Endothelial cell (in vitro differentiated cells): ENCODE measurements around the gene MOV10L1. TPM values are rescaled to one million over a fixed set of nuclear protein-coding genes. Genes with fewer than 3 reads are reported as not detected.

Source experiments
- DNase-seq: peaks from one replicate; pipeline ENCODE4 v3.0.0; 2021; ENCODE audit warnings: low spot score
- H3K27ac Mint-ChIP-seq: one replicate; pipeline ENCODE4 v1.8.0; 2021; ENCODE audit warnings: mixed read lengths, inconsistent platforms; ENCODE audit not compliant: unreplicated experiment
- H3K27me3 Mint-ChIP-seq: one replicate; pipeline ENCODE4 v1.8.0; 2021; ENCODE audit warnings: mild to moderate bottlenecking, moderate library complexity, mixed read lengths, inconsistent platforms; ENCODE audit not compliant: unreplicated experiment
- H3K36me3 Mint-ChIP-seq: one replicate; pipeline ENCODE4 v1.8.0; 2021; ENCODE audit warnings: mild to moderate bottlenecking, low read depth, mixed read lengths, inconsistent platforms; ENCODE audit not compliant: unreplicated experiment
- H3K4me1 Mint-ChIP-seq: one replicate; pipeline ENCODE4 v1.8.0; 2021; ENCODE audit warnings: mild to moderate bottlenecking, mixed read lengths, inconsistent platforms; ENCODE audit not compliant: unreplicated experiment
- H3K4me3 Mint-ChIP-seq: one replicate; pipeline ENCODE4 v1.8.0; 2021; ENCODE audit warnings: mild to moderate bottlenecking, mixed read lengths, inconsistent platforms; ENCODE audit not compliant: unreplicated experiment
- H3K9me3 Mint-ChIP-seq: one replicate; pipeline ENCODE4 v1.8.0; 2021; ENCODE audit warnings: mixed read lengths, inconsistent platforms; ENCODE audit not compliant: unreplicated experiment
- CTCF ChIP-seq: fragments of 200-600 bp; sonication (generic); IDR thresholded peaks from one replicate; pipeline ENCODE4 v1.5.0; 2021; ENCODE audit warnings: antibody characterized with exemption; ENCODE audit not compliant: unreplicated experiment
- total RNA-seq: library from RNA; stranded (reverse); fragmentation: NEBNext Ultra II Directional; extraction: Animal tissue kit (Norgen Biotek cat#: 25700); gene quantifications from one replicate; pipeline ENCODE4 v1.2.1, GENCODE V29; 2021; ENCODE audit not compliant: unreplicated experiment

Gene MOV10L1
- total RNA-seq, 1 donor from 2014 or later = not detected

- Mint-ChIP-seq H3K9me3 (no peaks in the 10 kb centered on the region), H3K27me3 (peaks cover 10% of the 10 kb centered on the region), H3K4me1 (peaks cover 3% of the 10 kb centered on the region), H3K36me3 (peaks cover 3% of the 10 kb centered on the region), H3K4me3 (no peak overlapping the region), H3K27ac (no peak overlapping the region)
- no peak for TF ChIP-seq CTCF
- no peak for DNase-seq
Observed at GRCh38 chr22:50190182-50190940, 100.6 kb downstream of the MOV10L1 start.

- TF ChIP-seq CTCF = no peak
Observed at GRCh38 chr22:50190941-50191741, 101.3 kb downstream of the MOV10L1 start.

GRCh38 chr22:50192436-50193204 lies 102.8 kb downstream of the MOV10L1 start:
- H3K4me3 Mint-ChIP-seq = no peak overlapping the region
- no peaks in the 10 kb centered on the region for H3K4me1 Mint-ChIP-seq
- TF ChIP-seq CTCF = no peak
- DNase-seq = no peak
- H3K36me3 Mint-ChIP-seq = peaks cover 3% of the 10 kb centered on the region
- peaks cover 8% of the 10 kb centered on the region for H3K27me3 Mint-ChIP-seq
- no peak overlapping the region for H3K27ac Mint-ChIP-seq
- H3K9me3 Mint-ChIP-seq = no peaks in the 10 kb centered on the region

More at GRCh38 chr22:50190941-50191741, 101.3 kb downstream of the MOV10L1 start:
- Mint-ChIP-seq H3K27ac (no peak overlapping the region), H3K27me3 (peaks cover 10% of the 10 kb centered on the region), H3K4me3 (no peak overlapping the region), H3K36me3 (peaks cover 3% of the 10 kb centered on the region), H3K4me1 (peaks cover 3% of the 10 kb centered on the region), H3K9me3 (no peaks in the 10 kb centered on the region)
- DNase-seq = no peak

GRCh38 chr22:50193621-50194020 lies 103.8 kb downstream of the MOV10L1 start:
- TF ChIP-seq CTCF = no peak
- Mint-ChIP-seq H3K4me3 (no peak overlapping the region), H3K9me3 (no peaks in the 10 kb centered on the region), H3K27ac (no peak overlapping the region), H3K4me1 (no peaks in the 10 kb centered on the region), H3K36me3 (peaks cover 3% of the 10 kb centered on the region), H3K27me3 (peaks cover 8% of the 10 kb centered on the region)
- no peak for DNase-seq
